ENCODE data around the gene MTNR1B. TPM values are rescaled to one million over a fixed set of nuclear protein-coding genes. Genes with fewer than 3 reads are reported as not detected.

Gene MTNR1B
- total RNA-seq, 1 donor from 2014 or later: not detected

- H3K27me3 Mint-ChIP-seq (ENCODE audit: unreplicated experiment): peaks cover 3% of the 10 kb centered on the region
- no peak overlapping the region for H3K27ac Mint-ChIP-seq (ENCODE audit: unreplicated experiment)
- no peaks in the 10 kb centered on the region for H3K9me3 Mint-ChIP-seq (ENCODE audit: unreplicated experiment)
- no peaks in the 10 kb centered on the region for H3K4me1 Mint-ChIP-seq (ENCODE audit: unreplicated experiment)
- no peak overlapping the region for H3K4me3 Mint-ChIP-seq (ENCODE audit: unreplicated experiment)
- TF ChIP-seq CTCF (IDR thresholded peaks at IDR 0.05; ENCODE audit: unreplicated experiment): no peak
- no peak for DNase-seq (ENCODE audit: low spot score)
- H3K36me3 Mint-ChIP-seq (ENCODE audit: low read depth, unreplicated experiment): no peaks in the 10 kb centered on the region
Measured at GRCh38 chr11:93000511-93001476, 31.3 kb downstream of the MTNR1B start.

- DNase-seq (ENCODE audit: low spot score): no peak
- Mint-ChIP-seq H3K27me3 (ENCODE audit: unreplicated experiment) (peaks cover 3% of the 10 kb centered on the region), H3K9me3 (ENCODE audit: unreplicated experiment) (no peaks in the 10 kb centered on the region), H3K4me3 (ENCODE audit: unreplicated experiment) (no peak overlapping the region), H3K36me3 (ENCODE audit: low read depth, unreplicated experiment) (no peaks in the 10 kb centered on the region), H3K27ac (ENCODE audit: unreplicated experiment) (no peak overlapping the region), H3K4me1 (ENCODE audit: unreplicated experiment) (no peaks in the 10 kb centered on the region)
- no peak for TF ChIP-seq CTCF (IDR thresholded peaks at IDR 0.05; ENCODE audit: unreplicated experiment)
Measured at GRCh38 chr11:93001806-93002205, 32.4 kb downstream of the MTNR1B start.

GRCh38 chr11:93002380-93002779 is 32.9 kb downstream of the MTNR1B start:
- no peak overlapping the region for H3K4me3 Mint-ChIP-seq (ENCODE audit: unreplicated experiment)
- no peaks in the 10 kb centered on the region for H3K9me3 Mint-ChIP-seq (ENCODE audit: unreplicated experiment)
- no peaks in the 10 kb centered on the region for H3K36me3 Mint-ChIP-seq (ENCODE audit: low read depth, unreplicated experiment)
- DNase-seq (ENCODE audit: low spot score): no peak
- peaks cover 3% of the 10 kb centered on the region for H3K27me3 Mint-ChIP-seq (ENCODE audit: unreplicated experiment)
- no peak for TF ChIP-seq CTCF (IDR thresholded peaks at IDR 0.05; ENCODE audit: unreplicated experiment)
- H3K4me1 Mint-ChIP-seq (ENCODE audit: unreplicated experiment): no peaks in the 10 kb centered on the region
- no peak overlapping the region for H3K27ac Mint-ChIP-seq (ENCODE audit: unreplicated experiment)

GRCh38 chr11:93005239-93005638 is 35.8 kb downstream of the MTNR1B start:
- no peak overlapping the region for H3K27ac Mint-ChIP-seq (ENCODE audit: unreplicated experiment)
- H3K36me3 Mint-ChIP-seq (ENCODE audit: low read depth, unreplicated experiment): no peaks in the 10 kb centered on the region
- no peaks in the 10 kb centered on the region for H3K4me1 Mint-ChIP-seq (ENCODE audit: unreplicated experiment)
- no peak overlapping the region for H3K4me3 Mint-ChIP-seq (ENCODE audit: unreplicated experiment)
- no peak for DNase-seq (ENCODE audit: low spot score)
- no peaks in the 10 kb centered on the region for H3K9me3 Mint-ChIP-seq (ENCODE audit: unreplicated experiment)
- peaks cover 3% of the 10 kb centered on the region for H3K27me3 Mint-ChIP-seq (ENCODE audit: unreplicated experiment)
- no peak for TF ChIP-seq CTCF (IDR thresholded peaks at IDR 0.05; ENCODE audit: unreplicated experiment)

- Mint-ChIP-seq H3K27me3 (ENCODE audit: unreplicated experiment) (no peaks in the 10 kb centered on the region), H3K27ac (ENCODE audit: unreplicated experiment) (no peak overlapping the region), H3K36me3 (ENCODE audit: low read depth, unreplicated experiment) (no peaks in the 10 kb centered on the region), H3K4me1 (ENCODE audit: unreplicated experiment) (no peaks in the 10 kb centered on the region), H3K4me3 (ENCODE audit: unreplicated experiment) (no peak overlapping the region), H3K9me3 (ENCODE audit: unreplicated experiment) (no peaks in the 10 kb centered on the region)
- no peak for DNase-seq (ENCODE audit: low spot score)
- no peak for TF ChIP-seq CTCF (IDR thresholded peaks at IDR 0.05; ENCODE audit: unreplicated experiment)
Measured at GRCh38 chr11:93013646-93014045, 44.2 kb downstream of the MTNR1B start.

All from endothelial cell (in vitro differentiated cells).